Cardiac fibroblast (primary cell): ENCODE data around the gene FARP2.

Experiments used
- DNase-seq, 2 donors: peaks; one replicate each; pipeline versions ENCODE4 v3.0.0 to v3.0.0-alpha.2; 2010; ENCODE audit warnings: low read depth in 2 of 2
- H3K4me3 ChIP-seq, 2 donors: replicated peaks in 1 of 2; 1 replicate in 1 of 2; 2 replicates in 1 of 2; pipeline ENCODE4 v1.5.1; 2011; ENCODE audit warnings: low read depth in 2 of 2, low read length in 2 of 2, mild to moderate bottlenecking in 2 of 2, moderate library complexity in 1 of 2
- TF ChIP-seq, protein P1 (sequence below): IDR thresholded peaks from one replicate; pipeline ENCODE4 v1.5.1; 2011; ENCODE audit warnings: low read depth, mild to moderate bottlenecking, low read length, inconsistent platforms

The FARP2 gene

DNA sequence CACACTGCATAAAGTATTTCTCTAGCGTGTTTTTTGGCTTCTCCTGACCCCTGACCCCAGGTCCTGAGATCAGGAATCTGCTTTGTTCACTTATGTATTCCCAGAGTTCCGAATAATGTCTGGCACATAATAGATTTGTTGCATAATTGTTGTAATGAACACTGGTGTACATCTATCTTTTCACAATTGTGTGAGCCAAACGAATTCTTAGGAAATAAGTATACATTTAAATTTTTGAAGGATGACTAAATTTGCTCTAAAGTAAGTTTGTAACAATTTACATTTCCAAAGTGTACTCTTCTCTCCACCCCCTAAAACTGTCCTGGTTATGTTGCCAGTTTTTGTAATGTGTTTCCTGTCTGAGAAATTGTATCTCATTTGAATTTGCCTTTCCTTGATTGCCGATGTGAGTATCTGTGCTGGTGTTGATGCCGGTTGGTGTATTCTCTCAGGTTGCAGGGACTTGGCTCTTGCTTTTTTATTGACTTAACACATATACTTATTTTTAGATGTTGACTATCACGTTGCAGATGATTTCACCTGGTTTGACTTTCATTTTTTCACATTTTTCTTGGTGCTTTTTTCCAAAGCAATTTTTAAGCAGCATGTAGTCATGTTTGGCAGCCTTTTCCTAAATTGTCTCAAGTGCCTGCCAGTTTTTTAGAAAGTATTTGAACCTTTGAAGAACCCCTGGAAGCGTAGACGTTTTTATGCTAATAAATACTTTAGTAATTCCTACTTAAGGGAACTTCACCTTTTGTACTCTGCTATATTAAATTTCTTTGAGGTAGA is 16.1 kb upstream of the FARP2 start:
- DNase-seq, result peak in 1 of 2 donors; percentile 32
- H3K4me3 ChIP-seq, result no peak overlapping the region
- TF ChIP-seq, protein P1, sequence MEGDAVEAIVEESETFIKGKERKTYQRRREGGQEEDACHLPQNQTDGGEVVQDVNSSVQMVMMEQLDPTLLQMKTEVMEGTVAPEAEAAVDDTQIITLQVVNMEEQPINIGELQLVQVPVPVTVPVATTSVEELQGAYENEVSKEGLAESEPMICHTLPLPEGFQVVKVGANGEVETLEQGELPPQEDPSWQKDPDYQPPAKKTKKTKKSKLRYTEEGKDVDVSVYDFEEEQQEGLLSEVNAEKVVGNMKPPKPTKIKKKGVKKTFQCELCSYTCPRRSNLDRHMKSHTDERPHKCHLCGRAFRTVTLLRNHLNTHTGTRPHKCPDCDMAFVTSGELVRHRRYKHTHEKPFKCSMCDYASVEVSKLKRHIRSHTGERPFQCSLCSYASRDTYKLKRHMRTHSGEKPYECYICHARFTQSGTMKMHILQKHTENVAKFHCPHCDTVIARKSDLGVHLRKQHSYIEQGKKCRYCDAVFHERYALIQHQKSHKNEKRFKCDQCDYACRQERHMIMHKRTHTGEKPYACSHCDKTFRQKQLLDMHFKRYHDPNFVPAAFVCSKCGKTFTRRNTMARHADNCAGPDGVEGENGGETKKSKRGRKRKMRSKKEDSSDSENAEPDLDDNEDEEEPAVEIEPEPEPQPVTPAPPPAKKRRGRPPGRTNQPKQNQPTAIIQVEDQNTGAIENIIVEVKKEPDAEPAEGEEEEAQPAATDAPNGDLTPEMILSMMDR, result no peak

DNA sequence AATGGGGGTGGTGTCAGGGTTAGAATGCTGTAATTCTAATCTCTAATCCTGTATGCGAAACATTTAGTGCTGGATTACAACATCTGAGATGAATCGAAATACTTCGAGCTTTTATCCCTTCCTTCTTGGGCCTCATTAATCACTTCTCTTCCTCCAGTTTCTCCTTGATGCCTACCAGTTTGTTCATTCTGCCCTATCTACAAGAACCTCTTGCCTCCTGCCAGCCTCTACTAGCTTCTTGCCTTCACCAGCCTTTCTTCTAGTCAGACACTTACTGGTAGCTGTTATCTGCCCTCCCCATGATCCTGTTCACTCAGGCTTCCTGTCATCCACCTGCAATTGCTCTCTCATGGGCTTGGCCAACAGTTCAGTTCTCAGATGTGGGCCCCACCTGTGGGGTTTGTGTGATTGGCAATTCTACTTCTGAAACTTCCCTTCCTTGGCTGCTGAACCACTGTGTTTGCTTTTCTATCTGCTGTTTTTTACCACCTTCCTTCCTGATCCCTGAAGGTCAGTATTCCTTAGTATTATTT is 15.4 kb upstream of the FARP2 start:
- TF ChIP-seq, protein P1, result no peak
- no peak overlapping the region for H3K4me3 ChIP-seq
- DNase-seq, result no peak

DNA sequence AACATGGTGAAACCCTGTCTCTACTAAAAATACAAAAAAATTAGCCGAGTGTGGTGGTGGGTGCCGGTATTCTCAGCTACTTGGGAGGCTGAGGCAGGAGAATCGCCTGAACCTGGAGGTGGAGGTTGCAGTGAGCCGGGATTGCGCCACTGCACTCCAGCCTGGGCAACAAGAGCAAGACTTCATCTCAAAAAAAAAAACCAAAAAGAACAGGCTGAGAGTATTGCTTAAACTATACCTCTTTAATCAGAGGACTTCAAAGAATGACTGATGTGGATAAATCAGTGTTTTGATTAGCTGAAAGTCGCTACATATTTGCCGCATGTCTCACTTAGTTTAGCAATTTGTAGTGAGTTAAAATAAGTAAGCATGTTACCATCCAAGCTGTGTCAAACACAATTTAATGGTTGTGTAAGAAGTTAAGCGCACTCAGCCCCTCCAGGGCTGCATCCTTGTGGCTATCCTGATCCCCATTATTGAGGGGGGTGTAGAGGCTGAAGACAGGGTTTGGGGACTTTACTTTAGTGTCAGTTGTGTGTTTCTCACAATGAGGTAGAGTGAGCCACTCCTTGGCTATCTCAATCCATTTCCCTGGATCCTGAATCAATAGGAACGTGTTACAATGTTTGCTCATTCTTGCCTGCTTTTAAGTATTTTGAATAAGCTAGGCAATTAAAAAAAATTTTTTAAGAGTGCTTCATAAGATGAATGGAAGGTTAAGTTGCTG is 11.0 kb upstream of the FARP2 start:
- TF ChIP-seq, protein P1, result no peak
- H3K4me3 ChIP-seq, result no peak overlapping the region
- DNase-seq, result peak in 1 of 2 donors; percentile 38

DNA sequence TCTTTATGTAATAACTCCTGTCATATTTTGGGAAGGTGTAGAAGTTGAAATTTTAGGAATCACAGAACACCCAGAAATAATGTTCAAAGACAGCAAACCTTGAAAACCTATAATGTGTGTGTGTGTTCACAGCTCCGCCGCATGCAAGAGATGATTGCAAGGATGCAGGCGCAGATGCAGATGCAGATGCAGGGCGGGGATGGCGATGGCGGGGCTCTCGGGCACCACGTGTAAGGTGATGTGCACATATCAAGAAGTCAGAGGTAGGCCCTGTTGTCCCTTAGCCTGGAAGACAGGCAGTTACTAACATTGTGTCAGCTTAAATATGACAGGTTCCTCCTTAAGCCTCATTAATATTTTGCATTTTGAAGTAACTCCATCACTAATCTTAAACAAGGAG is 6.1 kb upstream of the FARP2 start:
- DNase-seq, result no peak
- TF ChIP-seq, protein P1, result no peak
- no peak overlapping the region for H3K4me3 ChIP-seq

DNA sequence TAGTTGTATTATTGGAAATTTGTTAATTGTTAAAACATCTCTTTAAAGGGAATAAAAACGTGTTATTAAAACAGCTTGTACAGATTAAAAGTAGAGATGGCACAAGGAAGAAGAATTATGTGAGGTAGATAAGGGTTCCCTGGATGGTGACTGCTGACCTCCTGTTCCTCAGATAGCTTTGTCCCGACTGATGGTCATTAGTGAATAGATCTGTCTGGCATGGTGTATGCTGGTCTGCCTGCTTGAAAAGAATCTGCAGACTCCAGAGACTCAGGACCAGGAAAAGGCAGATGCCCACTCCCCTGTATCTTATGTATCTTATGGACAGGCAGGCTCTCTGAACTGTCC is 5.6 kb upstream of the FARP2 start:
- H3K4me3 ChIP-seq, result no peak overlapping the region
- no peak for DNase-seq
- TF ChIP-seq, protein P1, result no peak

DNA sequence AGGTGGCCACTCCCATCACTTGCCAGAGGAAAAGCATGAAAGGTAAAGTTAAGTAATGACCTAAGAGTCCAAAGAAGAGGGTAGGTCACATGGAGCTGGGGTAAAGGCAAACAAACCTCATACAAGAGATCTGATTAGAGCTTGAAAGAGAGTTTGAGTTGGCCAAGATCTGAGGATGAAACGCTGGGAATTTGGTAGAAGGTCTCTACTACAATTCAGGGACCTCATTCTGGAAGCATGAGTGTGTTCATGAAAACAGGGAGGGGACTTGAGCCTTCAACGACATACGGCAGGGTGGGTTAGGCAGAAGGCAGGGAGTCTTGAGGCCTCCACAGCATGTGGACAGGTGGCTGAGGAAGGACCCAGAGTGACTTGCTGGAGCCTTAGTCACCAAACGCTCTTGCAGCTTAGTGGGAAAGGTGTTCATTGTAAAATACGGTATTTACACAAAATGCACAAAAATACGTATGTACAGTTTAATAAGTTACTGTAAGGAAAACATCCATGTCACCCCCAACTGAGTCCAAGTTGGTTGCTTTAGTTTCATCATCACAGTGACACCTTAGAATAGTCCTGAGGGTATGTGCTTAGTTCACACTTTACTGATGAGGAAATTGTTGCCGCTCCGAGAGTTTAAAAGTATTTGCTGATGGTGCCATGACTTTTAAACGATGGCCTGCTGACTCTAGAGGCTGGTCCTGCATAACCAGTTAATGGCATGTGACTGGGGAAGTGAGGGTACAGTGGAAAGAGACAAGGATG is 5.0 kb upstream of the FARP2 start:
- DNase-seq, result no peak
- TF ChIP-seq, protein P1, result no peak
- H3K4me3 ChIP-seq, result no peak overlapping the region
